ENCODE measurements around the gene STRBP. TPM values are rescaled to one million over a fixed set of nuclear protein-coding genes. Genes with fewer than 3 reads are reported as not detected.

STRBP gene
- total RNA-seq, 3 donors from 2014 or later, result 39.8 to 45.0 (median 44.2) TPM

DNA sequence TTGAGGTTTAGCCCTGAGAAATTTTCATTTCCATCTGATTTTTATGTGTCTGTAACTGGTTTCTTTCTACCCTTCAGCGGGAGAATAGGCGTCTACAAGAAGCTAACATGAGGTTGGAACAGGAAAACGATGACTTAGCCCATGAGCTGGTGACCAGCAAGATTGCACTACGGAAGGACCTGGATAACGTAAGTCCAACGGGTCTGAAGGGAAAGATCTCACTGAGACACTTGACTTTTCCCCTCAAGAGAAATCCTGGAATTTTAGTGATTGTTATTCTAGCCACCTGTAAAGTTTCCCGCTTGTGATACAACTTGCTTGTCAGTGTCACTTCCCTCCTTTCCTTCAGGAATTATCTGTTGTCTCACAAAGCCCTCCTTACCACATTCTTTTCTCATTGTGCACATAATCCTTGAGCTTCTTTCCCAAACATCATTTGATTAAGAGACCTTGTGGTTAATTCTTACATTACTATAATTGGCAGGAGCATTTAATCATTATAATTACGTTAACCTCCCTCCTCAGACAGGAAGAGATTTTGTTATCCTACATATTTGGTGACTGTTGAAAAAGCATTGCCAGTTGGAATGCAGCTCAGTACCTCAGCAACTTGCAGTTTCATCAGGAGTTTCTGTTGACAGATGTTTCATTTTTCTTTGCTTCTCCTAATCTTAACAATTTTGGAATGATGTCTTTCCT is 178.0 kb downstream of the STRBP start:
- intact Hi-C loops (cut with DNase I, micrococcal nuclease), result loop anchor here in 1 of 2 donors (10.0 kb wide), 1 partner anchor 254 kb away; no protein-coding TSS in a partner anchor
- Histone ChIP-seq H3K4me1 (ENCODE audit: low read depth) (no peaks in the 10 kb centered on the region), H3K36me3 (ENCODE audit: low read depth) (peaks cover 5% of the 10 kb centered on the region), H3K9me3 (no peaks in the 10 kb centered on the region), H3K4me3 (no peak overlapping the region)
- TF ChIP-seq, protein P1, sequence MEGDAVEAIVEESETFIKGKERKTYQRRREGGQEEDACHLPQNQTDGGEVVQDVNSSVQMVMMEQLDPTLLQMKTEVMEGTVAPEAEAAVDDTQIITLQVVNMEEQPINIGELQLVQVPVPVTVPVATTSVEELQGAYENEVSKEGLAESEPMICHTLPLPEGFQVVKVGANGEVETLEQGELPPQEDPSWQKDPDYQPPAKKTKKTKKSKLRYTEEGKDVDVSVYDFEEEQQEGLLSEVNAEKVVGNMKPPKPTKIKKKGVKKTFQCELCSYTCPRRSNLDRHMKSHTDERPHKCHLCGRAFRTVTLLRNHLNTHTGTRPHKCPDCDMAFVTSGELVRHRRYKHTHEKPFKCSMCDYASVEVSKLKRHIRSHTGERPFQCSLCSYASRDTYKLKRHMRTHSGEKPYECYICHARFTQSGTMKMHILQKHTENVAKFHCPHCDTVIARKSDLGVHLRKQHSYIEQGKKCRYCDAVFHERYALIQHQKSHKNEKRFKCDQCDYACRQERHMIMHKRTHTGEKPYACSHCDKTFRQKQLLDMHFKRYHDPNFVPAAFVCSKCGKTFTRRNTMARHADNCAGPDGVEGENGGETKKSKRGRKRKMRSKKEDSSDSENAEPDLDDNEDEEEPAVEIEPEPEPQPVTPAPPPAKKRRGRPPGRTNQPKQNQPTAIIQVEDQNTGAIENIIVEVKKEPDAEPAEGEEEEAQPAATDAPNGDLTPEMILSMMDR (IDR thresholded peaks at IDR 0.05), result no peak
- no peak for ATAC-seq
- no peak for DNase-seq

GRCh38 chr9:123089790-123090189 is 178.6 kb downstream of the STRBP start:
- no peak for DNase-seq
- TF ChIP-seq, protein P1 (IDR thresholded peaks at IDR 0.05), result no peak
- Histone ChIP-seq H3K4me3 (no peak overlapping the region), H3K36me3 (ENCODE audit: low read depth) (peaks cover 5% of the 10 kb centered on the region), H3K4me1 (ENCODE audit: low read depth) (no peaks in the 10 kb centered on the region), H3K9me3 (no peaks in the 10 kb centered on the region)
- intact Hi-C loops (cut with DNase I, micrococcal nuclease), result loop anchor here in 1 of 2 donors (10.0 kb wide), 1 partner anchor 255 kb away; no protein-coding TSS in a partner anchor
- ATAC-seq, result no peak

DNA sequence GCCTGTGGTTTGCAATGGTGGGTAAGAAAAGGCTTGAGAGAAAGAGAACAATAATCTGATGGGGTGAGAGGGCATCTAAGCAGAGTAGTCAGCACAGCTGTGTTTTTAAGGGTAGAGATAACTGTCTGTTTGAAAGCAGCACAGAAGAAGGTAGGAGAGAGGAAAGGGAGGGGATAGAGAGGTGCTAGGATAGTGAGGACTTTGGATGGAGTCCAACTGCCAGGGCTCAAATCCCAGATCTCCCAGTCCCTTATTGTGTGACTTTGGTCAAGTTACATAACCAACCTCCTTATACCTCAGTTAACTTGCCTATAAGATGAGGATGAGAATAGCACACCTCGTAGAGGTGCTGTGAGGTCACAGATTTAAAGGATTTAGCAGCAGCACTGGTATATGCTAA is 179.3 kb downstream of the STRBP start:
- no peaks in the 10 kb centered on the region for H3K4me1 ChIP-seq (ENCODE audit: low read depth)
- ATAC-seq (no peak), DNase-seq (no peak)
- H3K36me3 ChIP-seq (ENCODE audit: low read depth), result peaks cover 5% of the 10 kb centered on the region
- H3K4me3 ChIP-seq, result no peak overlapping the region
- intact Hi-C loops (cut with DNase I, micrococcal nuclease), result no loop called here
- no peaks in the 10 kb centered on the region for H3K9me3 ChIP-seq
- TF ChIP-seq, protein P1 (IDR thresholded peaks at IDR 0.05), result no peak

DNA sequence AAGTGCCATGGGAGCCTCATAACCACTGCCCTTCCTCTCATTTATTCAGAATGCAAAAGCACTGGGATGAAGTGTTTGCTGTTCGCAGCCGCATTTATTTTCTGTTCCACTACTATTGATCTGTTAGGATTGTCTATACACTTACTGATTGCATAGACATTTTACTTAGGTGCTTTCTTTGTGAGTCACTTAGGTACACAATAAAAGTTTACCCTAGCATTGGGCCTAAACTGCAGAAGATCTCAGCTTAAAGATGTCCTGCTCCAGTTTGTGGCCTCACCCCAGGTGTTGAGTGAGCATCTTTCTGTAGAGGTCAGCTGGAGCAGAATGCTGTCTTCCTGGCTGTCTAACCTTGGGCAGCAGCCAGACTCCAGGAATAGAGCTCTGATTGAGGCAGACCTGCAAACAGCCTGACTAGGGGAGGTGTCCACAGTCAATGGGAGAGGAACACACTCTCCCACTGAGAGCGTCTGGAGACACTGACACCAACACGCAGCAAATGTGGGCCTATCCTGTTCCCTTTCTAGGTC is 181.0 kb downstream of the STRBP start:
- H3K4me3 ChIP-seq, result no peak overlapping the region
- intact Hi-C loops (cut with DNase I, micrococcal nuclease), result no loop called here
- H3K4me1 ChIP-seq (ENCODE audit: low read depth), result no peaks in the 10 kb centered on the region
- ATAC-seq (no peak), DNase-seq (no peak)
- TF ChIP-seq, protein P1 (IDR thresholded peaks at IDR 0.05), result no peak
- no peaks in the 10 kb centered on the region for H3K9me3 ChIP-seq
- H3K36me3 ChIP-seq (ENCODE audit: low read depth), result no peaks in the 10 kb centered on the region

DNA sequence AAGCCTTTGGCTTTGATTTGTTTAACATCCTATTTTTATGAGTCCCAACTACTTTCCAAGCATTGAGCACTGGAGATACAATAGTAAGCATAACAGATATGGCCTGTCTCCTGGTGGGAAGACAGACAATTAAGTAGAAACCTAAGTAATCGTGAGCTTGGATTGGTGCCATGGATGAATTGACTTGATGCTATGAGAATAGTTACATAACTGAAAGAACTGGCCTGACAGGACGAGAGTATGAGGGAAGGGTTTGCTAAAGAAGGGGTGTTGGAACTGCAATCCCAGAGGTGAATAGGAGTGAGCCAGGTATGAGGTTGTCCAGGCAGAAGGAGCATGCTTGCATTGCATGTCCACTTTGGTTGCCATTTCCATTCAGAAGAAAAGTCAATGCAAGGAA is 182.5 kb downstream of the STRBP start:
- no peak overlapping the region for H3K4me3 ChIP-seq
- H3K36me3 ChIP-seq (ENCODE audit: low read depth), result no peaks in the 10 kb centered on the region
- no peaks in the 10 kb centered on the region for H3K9me3 ChIP-seq
- DNase-seq (no peak), ATAC-seq (no peak)
- TF ChIP-seq, protein P1 (IDR thresholded peaks at IDR 0.05), result no peak
- intact Hi-C loops (cut with DNase I, micrococcal nuclease), result no loop called here
- no peaks in the 10 kb centered on the region for H3K4me1 ChIP-seq (ENCODE audit: low read depth)
